ENCODE data around the gene SLFN11. TPM values are rescaled to one million over a fixed set of nuclear protein-coding genes. Genes with fewer than 3 reads are reported as not detected.

SLFN11 gene
- total RNA-seq, 1 donor from 2014 or later: 34.1 TPM

DNA sequence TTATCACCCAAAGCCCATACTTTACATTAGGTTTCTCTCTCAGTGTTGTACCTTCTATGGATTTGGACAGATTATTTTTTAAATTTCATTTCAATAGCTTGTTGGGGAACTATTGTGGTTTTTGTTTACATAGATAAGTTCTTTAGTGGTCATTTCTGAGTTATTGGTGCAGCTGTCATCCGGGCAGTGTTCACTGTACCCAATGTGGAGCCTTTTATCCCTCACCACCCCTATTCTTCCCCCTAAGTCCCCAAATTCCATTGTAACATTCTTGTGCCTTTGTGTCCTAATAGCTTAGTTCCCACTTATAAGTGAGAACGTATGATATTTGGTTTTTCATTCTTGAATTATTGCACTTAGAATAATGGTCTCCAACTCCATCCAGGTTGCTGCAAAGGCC lies 57.5 kb downstream of the SLFN11 start:
- TF ChIP-seq CTCF (IDR thresholded peaks at IDR 0.05; ENCODE audit: unreplicated experiment): no peak
- Mint-ChIP-seq H3K4me1 (peaks cover 27% of the 10 kb centered on the region), H3K27me3 (ENCODE audit: low read depth) (peaks cover 38% of the 10 kb centered on the region), H3K9me3 (no peaks in the 10 kb centered on the region), H3K4me3 (no peak overlapping the region), H3K36me3 (no peaks in the 10 kb centered on the region), H3K27ac (no peak overlapping the region)
- DNase-seq (ENCODE audit: low spot score in 2 of 2, unreplicated experiment in 2 of 2): no peak

DNA sequence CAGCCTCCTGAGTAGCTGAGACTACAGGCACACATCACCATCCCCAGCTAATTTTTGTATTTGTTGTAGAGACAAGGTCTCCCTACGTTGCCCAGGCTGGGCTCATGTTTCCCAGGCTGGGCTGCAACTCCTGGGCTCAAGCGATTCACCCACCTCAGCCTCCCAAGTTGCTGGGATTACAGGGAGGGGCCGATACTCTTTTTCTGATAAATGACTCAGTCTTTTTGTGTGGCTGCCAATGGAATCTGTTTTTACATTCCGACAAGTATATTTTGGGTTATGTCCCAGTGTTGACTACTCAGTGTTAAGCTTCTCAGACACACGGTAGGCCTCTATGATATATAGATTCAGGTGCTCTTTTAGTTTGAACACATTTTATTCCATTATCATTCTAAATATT lies 58.1 kb downstream of the SLFN11 start:
- DNase-seq (ENCODE audit: low spot score in 2 of 2, unreplicated experiment in 2 of 2): no peak
- H3K27ac Mint-ChIP-seq: peak overlapping the region; percentile 68

GRCh38 chr17:35314415-35315216 lies 58.8 kb downstream of the SLFN11 start:
- no peaks in the 10 kb centered on the region for H3K9me3 Mint-ChIP-seq
- no peak overlapping the region for H3K4me3 Mint-ChIP-seq
- peaks cover 35% of the 10 kb centered on the region for H3K27me3 Mint-ChIP-seq (ENCODE audit: low read depth)
- no peaks in the 10 kb centered on the region for H3K36me3 Mint-ChIP-seq
- no peak for TF ChIP-seq CTCF (IDR thresholded peaks at IDR 0.05; ENCODE audit: unreplicated experiment)
- DNase-seq (ENCODE audit: low spot score in 2 of 2, unreplicated experiment in 2 of 2): no peak
- peaks cover 27% of the 10 kb centered on the region for H3K4me1 Mint-ChIP-seq
- peak overlapping the region; percentile 68 for H3K27ac Mint-ChIP-seq

More for the DNA sequence above, 58.1 kb downstream of the SLFN11 start:
- Mint-ChIP-seq H3K9me3 (no peaks in the 10 kb centered on the region), H3K27me3 (ENCODE audit: low read depth) (peaks cover 38% of the 10 kb centered on the region), H3K36me3 (no peaks in the 10 kb centered on the region), H3K4me1 (peaks cover 27% of the 10 kb centered on the region), H3K4me3 (no peak overlapping the region)
- TF ChIP-seq CTCF (IDR thresholded peaks at IDR 0.05; ENCODE audit: unreplicated experiment): no peak

- Mint-ChIP-seq H3K27me3 (ENCODE audit: low read depth) (peaks cover 32% of the 10 kb centered on the region), H3K36me3 (no peaks in the 10 kb centered on the region), H3K9me3 (peaks cover 6% of the 10 kb centered on the region), H3K4me1 (peaks cover 27% of the 10 kb centered on the region), H3K4me3 (peak overlapping the region; percentile 50), H3K27ac (no peak overlapping the region)
- no peak for DNase-seq (ENCODE audit: low spot score in 2 of 2, unreplicated experiment in 2 of 2)
- no peak for TF ChIP-seq CTCF (IDR thresholded peaks at IDR 0.05; ENCODE audit: unreplicated experiment)
Measured at GRCh38 chr17:35313875-35314409, 59.5 kb downstream of the SLFN11 start.

GRCh38 chr17:35312790-35313711 lies 60.4 kb downstream of the SLFN11 start:
- Mint-ChIP-seq H3K36me3 (no peaks in the 10 kb centered on the region), H3K9me3 (peaks cover 6% of the 10 kb centered on the region), H3K4me1 (peaks cover 27% of the 10 kb centered on the region), H3K27me3 (ENCODE audit: low read depth) (peaks cover 34% of the 10 kb centered on the region), H3K27ac (no peak overlapping the region), H3K4me3 (peak overlapping the region; percentile 50)
- no peak for DNase-seq (ENCODE audit: low spot score in 2 of 2, unreplicated experiment in 2 of 2)
- TF ChIP-seq CTCF (IDR thresholded peaks at IDR 0.05; ENCODE audit: unreplicated experiment): peak; percentile 63

All from mesothelial cell of epicardium (in vitro differentiated cells).